ENCODE results near the gene GSE1. TPM values are rescaled to one million over a fixed set of nuclear protein-coding genes. Genes with fewer than 3 reads are reported as not detected.

GSE1 gene
- total RNA-seq, 1 donor from 2014 or later, result 56.4 TPM

DNA sequence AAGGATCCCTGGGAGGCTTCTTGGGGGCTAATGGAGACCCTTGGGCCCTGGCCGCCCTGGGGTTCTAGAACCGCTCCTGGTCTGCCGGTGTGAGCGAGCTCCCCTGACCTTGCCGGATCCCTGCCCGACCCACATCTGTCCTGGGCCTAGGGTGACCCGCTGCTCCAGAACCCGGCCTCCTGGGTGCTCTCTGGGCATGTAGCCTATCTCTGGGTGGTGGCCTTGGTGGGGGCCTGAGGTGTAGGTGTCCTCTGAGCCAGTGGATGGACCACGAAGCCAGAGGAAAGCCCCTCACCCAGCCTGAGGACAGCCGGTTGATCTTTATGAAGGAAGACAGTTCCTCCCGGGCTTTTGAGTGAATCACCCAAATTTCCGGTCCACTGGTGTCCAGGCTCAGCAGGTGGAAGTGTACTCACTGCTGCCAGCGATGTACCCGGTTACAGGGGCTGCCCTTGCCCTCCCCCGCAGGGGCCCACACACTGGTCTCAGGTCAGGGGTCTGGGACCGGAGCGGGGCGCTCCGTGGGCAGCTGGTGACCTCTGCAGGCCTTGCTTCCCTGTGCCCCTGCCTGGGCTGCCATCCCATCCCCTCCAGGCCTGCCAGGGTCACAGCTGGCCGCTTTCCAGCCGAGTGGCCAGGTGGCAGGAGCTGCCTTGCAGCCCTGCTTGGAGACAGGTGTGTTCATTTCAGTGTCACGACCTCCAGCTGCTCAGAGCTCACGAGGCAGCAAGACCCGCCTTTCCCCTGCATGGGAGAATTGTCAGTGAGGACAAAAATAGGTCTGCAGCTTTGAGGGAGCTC is 10.5 kb upstream of the GSE1 start:
- no peak for DNase-seq (ENCODE audit: low spot score)
- intact Hi-C loops (cut with DNase I), result no loop called here

DNA sequence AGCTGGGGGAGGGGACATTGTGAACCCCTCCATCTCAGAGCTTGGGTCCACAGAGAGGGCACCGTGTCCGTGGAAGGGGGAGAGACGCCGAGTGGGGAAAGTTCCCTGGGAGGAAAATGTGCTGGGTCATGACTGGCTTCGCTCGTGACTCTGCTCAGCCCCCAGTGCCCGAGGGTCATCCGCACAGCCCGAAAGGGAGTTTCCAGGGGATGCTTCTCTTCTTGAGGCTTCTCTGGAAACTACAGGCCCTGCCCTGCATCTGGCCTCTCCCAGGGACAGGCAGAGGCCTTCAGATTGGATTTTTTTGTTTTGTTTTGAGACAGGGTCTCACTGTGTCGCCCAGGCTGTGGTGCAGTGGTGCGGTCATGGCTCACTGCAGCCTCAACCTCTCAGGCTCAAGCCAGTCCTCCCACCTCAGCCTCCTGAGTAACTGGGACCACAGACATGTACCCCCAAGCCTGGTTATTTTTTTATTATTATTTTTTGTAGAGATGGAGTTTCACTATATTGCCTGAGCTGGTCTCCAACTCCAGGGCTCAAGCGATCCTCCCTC is 9.8 kb upstream of the GSE1 start:
- intact Hi-C loops (cut with DNase I), result no loop called here
- no peak for DNase-seq (ENCODE audit: low spot score)

DNA sequence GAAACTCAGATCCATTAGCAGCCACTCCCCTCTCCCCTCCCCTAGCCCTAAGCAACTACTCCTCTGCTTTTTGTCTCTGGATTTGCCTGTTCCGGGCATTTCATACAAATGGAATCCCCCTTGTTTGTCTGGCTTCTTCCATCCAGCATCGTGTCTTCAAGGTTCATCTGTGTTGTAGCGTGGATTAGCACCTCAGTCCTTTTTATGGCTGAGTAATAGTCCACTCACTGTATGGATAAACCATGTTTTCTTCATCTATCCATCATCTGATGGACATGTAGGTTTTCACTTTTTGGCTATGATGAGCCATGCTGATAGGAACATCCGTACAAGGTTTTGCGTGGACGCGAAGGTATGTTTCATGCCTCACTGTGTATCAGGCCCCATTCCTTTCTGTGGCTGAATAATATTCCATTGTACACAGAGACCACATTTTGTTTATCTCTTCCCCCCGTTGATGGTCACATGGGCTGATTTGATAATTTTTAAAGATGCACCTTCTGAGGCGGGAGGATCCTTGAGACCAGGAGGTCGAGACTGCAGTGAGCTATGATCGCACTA is 8.9 kb upstream of the GSE1 start:
- no peak for DNase-seq (ENCODE audit: low spot score)
- intact Hi-C loops (cut with DNase I), result no loop called here

DNA sequence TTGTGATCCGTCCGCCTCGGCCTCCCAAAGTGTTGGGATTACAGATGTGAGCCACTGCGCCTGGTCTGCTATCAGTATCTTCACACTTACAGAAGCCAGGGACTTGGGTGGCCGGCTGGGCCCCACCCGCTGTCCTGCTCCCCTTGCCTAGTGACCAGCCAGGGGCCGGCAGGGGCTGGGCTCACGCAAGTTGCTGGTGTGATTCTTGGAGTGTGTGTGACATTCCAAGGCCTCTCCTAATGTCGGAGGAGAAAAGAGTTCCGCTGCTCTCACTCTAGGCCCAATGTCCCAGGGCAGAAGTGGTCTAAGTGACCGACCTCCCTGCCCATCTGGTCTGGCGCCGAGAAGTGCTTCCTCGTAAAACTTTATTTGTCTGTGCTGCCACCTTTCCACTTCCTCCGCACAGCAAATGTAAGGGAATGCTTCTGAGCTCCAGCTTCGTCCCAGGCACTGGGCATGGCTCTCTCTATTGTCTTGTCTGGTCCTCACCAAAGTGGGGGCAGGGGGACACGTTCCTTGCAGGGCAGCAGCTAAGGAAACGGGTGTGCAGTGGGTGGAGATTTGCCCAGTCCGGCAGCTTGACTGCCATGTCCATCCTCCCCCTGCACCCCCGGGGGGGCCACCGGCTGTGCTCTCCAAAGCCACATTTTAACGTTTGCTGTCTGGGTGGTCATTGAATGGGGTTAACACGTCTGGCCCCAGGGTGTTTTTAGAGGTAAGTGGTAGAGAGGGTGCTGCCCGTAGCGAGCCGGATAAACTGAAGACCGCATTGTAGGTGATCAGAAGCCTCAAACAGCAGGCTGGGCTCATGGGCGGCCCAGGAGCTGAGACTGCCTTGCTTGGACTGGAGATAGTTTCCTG is 7.8 kb upstream of the GSE1 start:
- intact Hi-C loops (cut with DNase I), result no loop called here
- DNase-seq (ENCODE audit: low spot score), result no peak

DNA sequence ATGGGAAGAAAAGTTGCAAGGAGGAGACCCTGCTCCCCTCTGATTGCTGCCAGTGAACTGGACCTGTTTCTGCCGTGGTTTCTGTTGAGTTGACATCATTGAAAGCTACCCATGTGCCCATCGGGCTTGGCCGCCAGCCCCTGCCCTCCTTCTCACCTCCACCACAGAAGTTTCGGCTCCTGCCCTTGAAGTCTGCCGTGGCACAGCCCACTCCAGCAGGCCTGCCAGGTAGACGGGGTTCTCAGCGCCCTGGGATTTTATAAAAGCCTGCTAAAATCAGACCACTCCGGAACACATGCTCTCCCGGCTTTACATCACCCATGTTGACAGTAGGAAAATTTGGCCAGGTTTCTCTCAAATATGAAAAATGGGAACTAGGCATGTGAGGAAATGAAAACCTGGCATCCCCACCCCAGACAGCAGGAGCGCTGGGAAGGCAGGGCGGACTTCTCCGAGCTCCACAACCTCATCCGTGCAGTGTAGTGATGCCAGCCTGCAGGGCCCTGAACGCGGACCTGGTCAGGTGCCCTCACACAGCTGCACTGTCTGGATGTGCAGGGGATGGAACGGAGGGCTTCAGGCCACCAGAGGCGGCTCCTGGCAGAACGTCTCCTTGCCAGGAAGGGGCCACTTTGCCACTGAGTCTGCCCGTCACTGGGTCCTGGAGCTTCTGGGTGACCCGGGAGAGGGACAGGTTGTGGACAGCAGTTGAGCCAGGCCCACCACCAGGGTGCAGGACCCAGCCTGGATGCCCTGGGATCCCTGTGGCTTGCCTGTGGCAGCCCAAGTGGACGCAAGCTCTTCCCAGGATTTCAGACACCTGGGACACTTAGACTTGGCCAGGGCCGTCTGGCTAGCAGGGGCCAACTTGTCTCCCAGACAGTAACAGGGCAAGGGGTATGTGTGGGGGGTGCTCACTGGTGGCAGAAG is 6.9 kb upstream of the GSE1 start:
- intact Hi-C loops (cut with DNase I), result no loop called here
- DNase-seq (ENCODE audit: low spot score), result no peak

DNA sequence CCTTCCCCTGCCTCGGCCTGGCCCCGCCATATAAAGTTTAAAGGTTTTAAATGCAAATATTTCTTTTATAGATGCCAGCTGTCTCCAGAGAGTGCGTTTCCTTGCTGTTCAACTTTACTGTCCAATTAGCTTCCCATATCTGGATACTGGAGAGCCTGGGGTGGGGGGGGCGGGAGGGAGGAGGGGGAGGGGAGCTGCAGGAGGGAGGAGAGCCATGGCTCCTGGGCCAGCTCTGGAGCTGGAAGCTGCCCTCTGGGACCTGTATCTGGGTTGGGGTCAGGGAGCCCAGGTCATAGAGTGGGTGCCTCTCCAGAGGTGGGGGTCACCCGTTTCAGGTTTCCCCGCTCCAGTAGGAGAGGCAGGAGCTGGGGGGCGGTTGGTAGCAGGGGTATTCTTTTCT is 6.2 kb upstream of the GSE1 start:
- intact Hi-C loops (cut with DNase I), result no loop called here
- DNase-seq (ENCODE audit: low spot score), result no peak

DNA sequence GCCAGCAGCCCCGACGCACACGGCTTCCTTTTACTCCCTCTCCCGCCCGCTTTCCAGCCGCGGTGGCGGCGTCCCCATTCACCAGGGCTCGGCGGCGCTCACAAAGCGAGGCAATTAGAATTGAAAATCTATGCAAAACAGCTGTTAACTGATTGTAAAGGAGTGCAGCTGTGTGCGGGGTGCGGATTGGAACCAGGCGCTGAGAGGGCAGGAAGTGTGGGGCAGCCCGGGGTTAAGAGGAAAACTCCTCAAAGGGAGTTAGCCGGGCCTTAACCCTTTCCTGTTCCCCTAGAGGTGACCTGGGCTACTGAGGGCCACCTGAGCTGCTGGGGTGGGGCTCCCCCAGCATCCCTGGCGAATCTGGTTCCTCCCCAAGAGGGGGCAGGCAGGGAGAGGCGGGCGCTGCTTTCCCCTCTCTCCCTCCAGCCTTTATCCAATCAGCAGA is 5.8 kb upstream of the GSE1 start:
- no peak for DNase-seq (ENCODE audit: low spot score)
- intact Hi-C loops (cut with DNase I), result no loop called here

DNA sequence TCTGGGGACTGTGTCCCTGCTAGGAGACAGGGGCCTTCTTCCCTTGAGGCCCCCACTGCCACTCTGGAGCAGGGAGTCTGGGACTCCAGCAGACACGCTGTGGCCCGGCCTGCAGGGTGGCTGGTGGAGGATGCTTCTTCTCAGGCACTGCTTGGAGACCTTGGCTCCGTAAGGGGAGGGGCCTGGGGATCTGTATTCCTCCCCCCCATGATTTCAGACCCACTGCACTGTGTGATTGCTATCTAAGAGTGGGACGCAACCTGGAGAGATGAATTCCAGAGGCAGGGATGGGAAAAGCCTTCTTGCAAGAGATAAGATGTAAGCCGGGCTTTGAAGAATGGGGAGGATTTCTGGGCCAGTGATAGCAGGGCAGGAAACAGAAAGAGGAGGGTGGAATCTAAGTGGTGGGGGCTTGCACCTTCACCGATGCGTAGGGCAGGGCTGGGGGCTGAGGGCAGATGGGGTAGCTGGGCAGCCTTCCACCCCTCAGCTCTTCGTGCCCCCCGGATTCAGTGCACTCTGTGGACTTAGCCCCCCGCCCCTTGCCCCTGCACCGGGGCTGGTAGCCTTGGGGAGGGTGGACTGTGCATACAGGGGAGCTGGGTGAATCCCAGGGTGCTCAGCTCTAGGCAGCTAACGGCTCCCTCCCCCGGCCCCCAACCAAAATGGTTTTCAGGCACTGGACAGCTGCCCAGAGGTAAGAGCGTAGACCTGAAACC is 5.2 kb upstream of the GSE1 start:
- intact Hi-C loops (cut with DNase I), result loop anchor here (2.0 kb wide), 1 partner anchor 187 kb away; no protein-coding TSS in a partner anchor
- DNase-seq (ENCODE audit: low spot score), result no peak

DNA sequence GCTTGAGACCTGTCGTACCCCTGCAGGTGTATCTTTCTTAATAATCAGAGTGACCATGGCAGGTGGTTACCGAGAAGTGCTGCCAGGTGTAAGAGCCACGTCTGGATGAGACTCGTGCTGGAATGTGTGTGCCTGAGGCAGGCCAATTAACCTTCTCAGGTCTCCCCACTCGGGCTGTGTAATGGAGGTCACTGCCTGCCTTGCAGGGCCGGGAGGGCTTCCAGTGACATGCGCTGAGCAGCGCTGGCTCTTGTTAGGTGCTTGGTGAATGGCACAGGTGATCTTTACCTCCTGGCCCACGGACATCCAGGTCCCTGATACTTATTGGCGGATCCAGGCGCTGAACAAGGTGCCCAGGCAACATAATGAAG is 4.6 kb upstream of the GSE1 start:
- intact Hi-C loops (cut with DNase I), result loop anchor here (2.0 kb wide), 1 partner anchor 188 kb away; no protein-coding TSS in a partner anchor
- no peak for DNase-seq (ENCODE audit: low spot score)

DNA sequence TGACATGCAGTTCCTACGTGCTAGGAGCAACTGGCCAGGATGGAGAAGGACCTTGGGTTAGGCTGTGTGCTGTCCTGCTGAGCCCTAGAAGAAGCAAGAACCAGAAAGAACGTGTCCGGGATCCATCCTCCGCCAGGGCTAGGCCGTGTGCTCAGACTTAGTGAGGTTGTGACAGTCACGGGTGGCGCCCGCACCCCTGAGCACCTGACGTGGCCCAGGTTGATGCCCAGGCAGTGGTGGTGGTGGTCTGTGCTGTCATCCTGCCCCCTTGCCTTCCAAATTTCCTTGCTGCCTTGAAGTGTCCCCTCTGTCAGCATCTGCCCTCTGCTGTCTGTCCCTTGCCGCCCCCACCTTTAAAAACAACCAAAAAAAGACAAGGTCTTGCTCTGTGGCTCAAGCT is 4.2 kb upstream of the GSE1 start:
- no peak for DNase-seq (ENCODE audit: low spot score)
- intact Hi-C loops (cut with DNase I), result loop anchor here (2.0 kb wide), 1 partner anchor 188 kb away; no protein-coding TSS in a partner anchor

DNA sequence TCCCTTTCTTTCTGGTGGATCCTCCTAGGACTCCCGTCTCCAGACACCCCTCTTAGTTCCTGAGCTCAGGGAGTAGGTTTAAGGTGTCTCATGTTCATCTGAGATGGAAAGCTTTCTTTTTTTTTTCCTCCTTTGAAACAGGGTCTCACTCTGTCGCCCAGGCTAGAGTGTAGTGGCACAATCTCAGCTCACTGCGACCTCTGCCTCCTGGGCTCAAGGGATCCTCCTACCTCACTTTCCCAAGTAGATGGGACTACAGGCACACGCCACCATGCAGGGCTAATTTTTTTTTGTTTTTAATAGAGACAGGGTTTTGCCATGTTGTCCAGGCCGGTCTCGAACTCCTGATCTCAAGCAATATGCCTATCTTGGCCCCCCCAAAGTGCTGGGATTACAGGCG is 3.6 kb upstream of the GSE1 start:
- DNase-seq (ENCODE audit: low spot score), result no peak
- intact Hi-C loops (cut with DNase I), result loop anchor here (2.0 kb wide), 1 partner anchor 189 kb away; no protein-coding TSS in a partner anchor

DNA sequence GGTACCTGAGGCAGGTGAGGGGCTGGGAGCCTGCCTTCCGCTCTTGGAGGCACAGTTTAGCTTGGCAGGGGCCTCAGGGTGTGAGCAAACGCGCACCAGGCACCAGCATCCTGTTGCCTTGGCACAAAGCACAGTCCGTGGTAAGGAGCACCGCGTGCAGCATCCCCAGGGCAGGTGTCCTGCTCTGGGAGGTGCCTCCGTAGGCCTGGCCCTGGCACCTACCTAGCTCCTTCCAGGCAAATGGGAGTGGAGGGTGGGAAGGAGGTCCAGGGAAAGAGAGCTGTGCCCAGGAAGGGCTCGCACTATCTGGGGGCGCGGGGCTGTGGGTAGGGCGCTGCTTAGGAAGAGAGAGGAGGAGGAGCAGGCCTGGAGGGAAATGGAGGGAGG is 3.1 kb upstream of the GSE1 start:
- no peak for DNase-seq (ENCODE audit: low spot score)
- intact Hi-C loops (cut with DNase I), result loop anchor here (1.0 to 5.0 kb wide), 5 partner anchors 55 to 495 kb away; no protein-coding TSS in a partner anchor

DNA sequence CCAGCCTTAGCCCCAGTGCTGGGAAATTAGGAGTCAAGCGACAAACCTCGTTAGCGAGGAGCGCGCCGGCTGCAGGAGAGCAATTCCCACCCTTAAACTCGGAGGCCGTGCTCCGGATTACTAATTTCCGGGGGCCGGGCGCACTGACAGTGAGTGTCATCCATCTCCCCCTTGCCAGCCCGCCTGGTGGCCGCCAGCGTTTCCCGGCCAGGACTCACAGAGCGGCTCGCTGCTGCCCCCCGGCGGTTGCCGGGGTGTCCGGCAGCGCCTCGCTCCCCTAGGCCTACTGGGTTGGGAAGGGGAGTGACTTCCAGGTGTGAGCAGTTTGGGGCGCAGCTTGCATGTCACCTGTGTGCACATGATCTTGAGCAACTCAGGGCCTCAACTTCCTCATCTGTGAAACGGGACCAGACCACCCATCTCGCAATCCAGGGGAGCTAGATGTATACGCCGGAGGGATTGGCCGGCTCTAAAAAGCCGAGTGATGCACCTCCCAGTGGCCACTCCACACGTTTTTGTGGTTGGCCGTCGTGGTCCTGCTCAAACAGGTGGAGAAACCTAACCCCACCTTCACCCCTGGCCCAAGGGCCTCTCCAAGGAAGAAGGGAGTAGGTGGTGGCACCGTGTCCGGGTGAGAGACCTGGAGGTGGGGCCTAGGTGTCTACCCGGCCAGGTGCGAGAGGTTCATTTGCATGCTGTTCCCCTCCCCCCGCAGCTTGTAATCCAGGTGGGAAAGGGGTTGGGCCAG is 2.5 kb upstream of the GSE1 start:
- DNase-seq (ENCODE audit: low spot score), result peak; percentile 94
- intact Hi-C loops (cut with DNase I), result loop anchor here (1.0 to 5.0 kb wide), 5 partner anchors 56 to 495 kb away; no protein-coding TSS in a partner anchor

DNA sequence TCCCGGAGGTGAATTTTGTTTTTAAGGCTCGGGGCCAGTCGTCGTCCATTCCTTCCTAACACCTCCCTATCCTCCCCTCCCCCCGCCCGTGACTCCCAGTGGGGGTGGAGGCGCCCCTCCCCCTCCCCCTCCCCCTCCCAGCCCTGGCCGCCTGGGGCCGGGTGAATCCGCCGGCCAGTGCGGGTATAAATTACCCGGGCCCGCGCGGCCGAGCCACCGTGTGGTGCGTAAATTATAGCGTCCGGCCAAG is 2.0 kb upstream of the GSE1 start:
- intact Hi-C loops (cut with DNase I), result loop anchor here (2.0 to 5.0 kb wide), 4 partner anchors 56 to 289 kb away; no protein-coding TSS in a partner anchor
- no peak for DNase-seq (ENCODE audit: low spot score)

DNA sequence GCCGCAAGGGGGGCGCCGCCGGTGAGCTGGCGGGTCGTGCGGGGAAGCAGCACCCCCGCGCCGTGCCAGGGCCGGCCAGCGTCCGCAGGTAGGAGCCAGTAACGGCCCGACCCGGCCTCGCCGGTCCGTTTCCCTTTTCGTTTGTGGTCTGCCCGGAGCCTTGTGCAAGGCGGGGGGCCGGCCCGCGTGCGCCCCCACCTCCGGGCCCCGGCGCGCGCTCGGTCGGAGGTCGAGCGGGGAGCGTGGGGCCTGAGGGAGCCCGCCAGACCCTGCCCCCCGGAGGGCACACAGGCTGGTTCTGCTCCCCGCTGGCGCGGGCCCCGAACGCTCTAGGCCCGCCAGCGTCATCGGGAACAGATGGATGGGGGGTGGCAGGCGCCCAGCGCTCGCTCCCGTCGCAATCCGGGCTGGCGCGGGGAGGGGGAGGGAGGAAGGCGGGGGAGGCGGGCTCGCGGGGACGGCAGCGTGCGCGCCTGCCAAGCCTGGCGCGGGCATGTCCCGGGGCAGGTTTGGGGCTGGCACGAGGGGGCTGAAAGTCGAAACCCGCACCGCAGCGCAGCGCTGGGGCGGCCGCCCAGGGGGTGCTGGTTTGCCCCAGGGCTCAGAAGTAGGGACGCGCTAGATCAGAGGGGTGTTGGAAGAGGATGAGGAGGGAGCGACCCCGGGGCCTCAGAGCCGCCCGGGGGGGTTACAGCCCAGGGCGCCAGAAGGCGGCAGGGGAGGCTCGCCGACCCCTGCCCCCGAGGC is 1.5 kb upstream of the GSE1 start:
- intact Hi-C loops (cut with DNase I), result loop anchor here (2.0 to 5.0 kb wide), 5 partner anchors 17 to 289 kb away; no protein-coding TSS in a partner anchor
- peak; percentile 88 for DNase-seq (ENCODE audit: low spot score)

DNA sequence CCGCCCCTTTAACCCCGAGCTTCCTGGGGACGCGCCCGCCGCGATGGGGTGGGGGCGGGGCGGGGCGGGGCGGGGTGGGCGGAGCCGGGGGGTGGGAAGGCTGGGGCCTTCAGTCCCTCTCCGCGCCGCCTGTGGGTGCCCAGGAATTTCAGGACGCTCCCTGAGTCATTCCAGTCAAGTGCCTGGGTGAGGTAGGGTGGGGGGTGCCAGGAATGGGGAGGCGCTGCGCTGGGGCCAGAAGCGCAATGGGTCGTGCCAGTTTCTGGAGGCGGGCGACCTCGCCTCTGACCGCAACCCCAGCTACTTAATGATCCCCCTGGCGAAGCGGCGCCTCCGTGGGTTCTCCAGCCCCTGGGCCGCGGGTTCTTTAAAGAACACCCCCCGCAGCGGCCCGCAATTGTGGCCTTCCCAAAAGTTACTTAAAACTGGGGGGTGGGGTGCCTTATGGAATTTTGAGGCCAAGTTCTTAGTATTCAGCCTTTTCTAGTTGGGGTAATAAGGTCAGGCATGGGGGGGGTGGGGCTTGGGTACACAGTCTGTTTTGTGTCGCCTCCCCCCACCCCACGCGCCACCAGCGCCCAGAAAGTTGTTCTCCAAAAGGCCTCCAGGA is 826 bp upstream of the GSE1 start:
- intact Hi-C loops (cut with DNase I), result loop anchor here (2.0 to 5.0 kb wide), 3 partner anchors 17 to 290 kb away; no protein-coding TSS in a partner anchor
- peak; percentile 88 for DNase-seq (ENCODE audit: low spot score)

Measured in cardiac septum (tissue), 1 donor.